ENCODE results near the gene RGPD4.

Gene RGPD4

GRCh38 chr2:107932488-107932887, 105.8 kb downstream of the RGPD4 start:
- FAIRE-seq = no peak

GRCh38 chr2:107932979-107933378, 106.3 kb downstream of the RGPD4 start:
- peak; percentile 46 for FAIRE-seq

GRCh38 chr2:107936433-107937359, 110.0 kb downstream of the RGPD4 start:
- peak; percentile 85 for FAIRE-seq
